Loucy (cell line): ENCODE measurements around the gene ARHGAP26.

Experiments used
- H2AFZ ChIP-seq: fragments of 200-600 bp; sonication (generic); 2 replicates; pipeline ENCODE4 v1.6.0; 2016; ENCODE audit warnings: antibody characterized with exemption, mild to moderate bottlenecking, low read length, moderate library complexity
- H3F3A ChIP-seq: fragments of 200-600 bp; 2 replicates; pipeline ENCODE4 v1.6.0; 2016; ENCODE audit warnings: antibody characterized with exemption, low read depth, mild to moderate bottlenecking
- H3K27me3 ChIP-seq: fragments of 200-600 bp; sonication (generic); 2 replicates; pipeline ENCODE4 v1.6.1; 2014; ENCODE audit warnings: low read length, mild to moderate bottlenecking; ENCODE audit not compliant: insufficient read depth, poor library complexity, severe bottlenecking
- H3K36me3 ChIP-seq: fragments of 200-600 bp; sonication (generic); 2 replicates; pipeline ENCODE4 v1.6.1; 2016; ENCODE audit warnings: low read length; ENCODE audit not compliant: insufficient read depth
- H3K4me1 ChIP-seq: fragments of 200-600 bp; sonication (generic); 2 replicates; pipeline ENCODE4 v1.5.1; 2014; ENCODE audit warnings: low read length, mild to moderate bottlenecking; ENCODE audit not compliant: insufficient read depth, poor library complexity, severe bottlenecking
- H3K4me2 ChIP-seq: fragments of 200-600 bp; sonication (generic); 2 replicates; pipeline ENCODE4 v1.6.0; 2014; ENCODE audit warnings: antibody characterized with exemption, low read length, low read depth, mild to moderate bottlenecking; ENCODE audit not compliant: poor library complexity, severe bottlenecking
- H3K4me3 ChIP-seq: fragments of 200-600 bp; sonication (generic); 2 replicates; pipeline ENCODE4 v1.5.1; 2014; ENCODE audit warnings: low read length, mild to moderate bottlenecking, mixed read lengths; ENCODE audit not compliant: poor library complexity, severe bottlenecking
- H3K79me2 ChIP-seq: fragments of 200-600 bp; sonication (generic); 2 replicates; pipeline ENCODE4 v1.6.1; 2014; ENCODE audit warnings: low read length; ENCODE audit not compliant: insufficient read depth
- H3K9ac ChIP-seq: fragments of 200-600 bp; sonication (generic); 2 replicates; pipeline ENCODE4 v1.6.0; 2014; ENCODE audit warnings: mild to moderate bottlenecking, low read depth, low read length, moderate library complexity; ENCODE audit not compliant: poor library complexity, severe bottlenecking
- H3K9me2 ChIP-seq: fragments of 200-600 bp; sonication (generic); replicated peaks from 2 replicates; pipeline ENCODE4 v1.6.1; 2016; ENCODE audit warnings: low read depth, low read length, mixed read lengths
- H3K9me3 ChIP-seq: fragments of 200-600 bp; sonication (generic); 2 replicates; pipeline ENCODE4 v1.6.1; 2014; ENCODE audit warnings: mild to moderate bottlenecking, antibody characterized with exemption, low read length, low read depth; ENCODE audit not compliant: insufficient read depth
- H4K20me1 ChIP-seq: fragments of 200-600 bp; sonication (generic); 2 replicates; pipeline ENCODE4 v1.6.0; 2014; ENCODE audit warnings: antibody characterized with exemption, low read length, mild to moderate bottlenecking; ENCODE audit not compliant: insufficient read depth, poor library complexity, severe bottlenecking
- EZH2phosphoT487 ChIP-seq: fragments of 200-600 bp; IDR thresholded peaks from 2 replicates; pipeline ENCODE4 v1.6.1; 2018; ENCODE audit warnings: antibody characterized with exemption, mild to moderate bottlenecking, moderate library complexity, borderline replicate concordance
- TF ChIP-seq, protein P1 (sequence below): fragments of 200-600 bp; sonication (generic); conservative IDR thresholded peaks from 2 replicates; pipeline ENCODE4 v1.5.1; 2014; ENCODE audit warnings: mild to moderate bottlenecking, antibody characterized with exemption, low read length

The ARHGAP26 gene

DNA sequence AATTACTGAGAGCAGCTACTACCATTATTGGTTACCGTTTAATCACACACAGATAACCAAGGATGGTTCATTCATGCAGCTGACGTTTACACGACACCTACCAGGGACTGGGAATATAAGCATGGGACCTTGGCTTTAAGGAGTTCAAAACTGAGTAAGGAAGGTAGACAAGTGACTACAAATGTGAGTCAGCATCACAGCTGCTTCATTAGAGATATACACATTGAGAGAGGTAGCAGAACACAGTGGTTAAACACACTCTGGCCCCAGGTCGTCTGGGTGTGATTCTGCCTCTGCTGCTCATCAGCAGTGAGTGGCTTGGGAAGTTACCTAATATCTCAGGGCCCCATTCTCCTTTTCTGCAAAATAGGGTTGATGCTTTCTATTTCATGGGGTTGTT lies 364.7 kb downstream of the ARHGAP26 start:
- Histone ChIP-seq H3K79me2 (no peaks in the 10 kb centered on the region), H3K27me3 (no peaks in the 10 kb centered on the region), H4K20me1 (no peaks in the 10 kb centered on the region), H3K4me3 (no peak overlapping the region), H2AFZ (no peak overlapping the region), H3F3A (no peaks in the 10 kb centered on the region), H3K9me3 (no peaks in the 10 kb centered on the region), H3K9me2 (no peaks in the 10 kb centered on the region), H3K4me2 (no peak overlapping the region), H3K36me3 (peaks cover 22% of the 10 kb centered on the region; the same call in 1 of the 2 replicates), H3K4me1 (peaks cover 7% of the 10 kb centered on the region), H3K9ac (no peak overlapping the region)
- TF ChIP-seq, protein P1, sequence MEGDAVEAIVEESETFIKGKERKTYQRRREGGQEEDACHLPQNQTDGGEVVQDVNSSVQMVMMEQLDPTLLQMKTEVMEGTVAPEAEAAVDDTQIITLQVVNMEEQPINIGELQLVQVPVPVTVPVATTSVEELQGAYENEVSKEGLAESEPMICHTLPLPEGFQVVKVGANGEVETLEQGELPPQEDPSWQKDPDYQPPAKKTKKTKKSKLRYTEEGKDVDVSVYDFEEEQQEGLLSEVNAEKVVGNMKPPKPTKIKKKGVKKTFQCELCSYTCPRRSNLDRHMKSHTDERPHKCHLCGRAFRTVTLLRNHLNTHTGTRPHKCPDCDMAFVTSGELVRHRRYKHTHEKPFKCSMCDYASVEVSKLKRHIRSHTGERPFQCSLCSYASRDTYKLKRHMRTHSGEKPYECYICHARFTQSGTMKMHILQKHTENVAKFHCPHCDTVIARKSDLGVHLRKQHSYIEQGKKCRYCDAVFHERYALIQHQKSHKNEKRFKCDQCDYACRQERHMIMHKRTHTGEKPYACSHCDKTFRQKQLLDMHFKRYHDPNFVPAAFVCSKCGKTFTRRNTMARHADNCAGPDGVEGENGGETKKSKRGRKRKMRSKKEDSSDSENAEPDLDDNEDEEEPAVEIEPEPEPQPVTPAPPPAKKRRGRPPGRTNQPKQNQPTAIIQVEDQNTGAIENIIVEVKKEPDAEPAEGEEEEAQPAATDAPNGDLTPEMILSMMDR = no peak
- no peak for TF ChIP-seq EZH2phosphoT487

DNA sequence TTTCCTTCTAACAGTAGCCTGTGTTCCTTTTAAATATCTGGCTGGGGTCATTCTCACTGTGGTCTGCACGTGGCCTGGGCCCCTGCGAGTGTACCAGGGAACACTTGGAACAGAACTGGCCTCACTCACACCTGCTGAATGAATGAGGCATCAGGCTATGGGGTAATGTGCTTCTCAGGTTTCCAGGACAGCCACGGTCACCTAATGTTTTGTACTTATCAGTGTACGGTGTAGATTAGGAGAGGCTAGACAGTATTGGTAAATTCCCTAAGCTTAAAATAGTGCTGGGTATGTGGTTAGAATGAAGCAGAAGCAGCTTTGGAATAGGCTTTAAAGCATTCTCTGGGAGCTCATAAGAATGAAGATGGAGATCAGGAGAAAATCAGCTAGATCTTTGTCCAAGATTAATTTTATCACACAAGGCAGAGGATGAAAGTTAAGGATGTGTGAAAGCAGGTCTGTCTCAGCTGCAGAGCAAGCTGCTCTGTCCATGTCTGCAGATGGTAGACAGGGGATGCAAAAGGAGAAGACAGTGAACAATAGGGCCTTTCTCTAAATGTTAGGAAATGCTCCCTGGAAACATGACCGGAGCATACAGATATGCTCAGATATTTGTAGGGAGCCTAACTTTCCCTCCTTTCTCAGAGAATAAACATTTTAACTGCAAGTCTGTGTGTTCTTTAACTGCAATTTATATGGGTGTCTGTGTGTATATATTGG lies 365.8 kb downstream of the ARHGAP26 start:
- Histone ChIP-seq H3F3A (no peaks in the 10 kb centered on the region), H2AFZ (no peak overlapping the region), H3K9ac (no peak overlapping the region), H3K4me1 (peaks cover 4% of the 10 kb centered on the region), H3K9me2 (no peaks in the 10 kb centered on the region), H3K36me3 (peaks cover 26% of the 10 kb centered on the region; the same call in 1 of the 2 replicates), H3K9me3 (no peaks in the 10 kb centered on the region), H3K79me2 (no peaks in the 10 kb centered on the region), H3K4me3 (no peak overlapping the region), H3K27me3 (no peaks in the 10 kb centered on the region), H4K20me1 (no peaks in the 10 kb centered on the region), H3K4me2 (no peak overlapping the region)
- no peak for TF ChIP-seq EZH2phosphoT487
- TF ChIP-seq, protein P1 = no peak

DNA sequence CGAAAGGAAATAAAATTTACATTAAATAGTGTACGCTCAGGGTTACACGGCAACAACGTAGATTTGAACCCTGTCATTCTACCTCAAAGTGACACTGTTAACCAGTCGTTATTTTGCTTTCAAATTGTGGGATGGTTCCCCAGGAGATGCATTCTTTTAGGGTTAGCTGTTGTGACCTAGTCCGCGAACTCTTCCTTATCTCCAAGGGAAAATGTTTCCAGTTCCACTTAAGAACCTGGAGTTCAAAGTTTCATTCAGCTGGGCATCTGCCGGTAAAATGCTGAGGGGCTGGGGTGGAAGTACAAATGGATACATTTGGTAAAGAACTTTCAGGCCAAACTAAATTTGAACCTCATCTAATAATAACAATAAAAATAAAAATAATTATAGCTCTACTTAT lies 368.7 kb downstream of the ARHGAP26 start:
- Histone ChIP-seq H4K20me1 (no peaks in the 10 kb centered on the region), H3K9me3 (no peaks in the 10 kb centered on the region), H3K9me2 (no peaks in the 10 kb centered on the region), H3K4me3 (no peak overlapping the region), H3K79me2 (no peaks in the 10 kb centered on the region), H3K4me2 (no peak overlapping the region), H3F3A (no peaks in the 10 kb centered on the region), H3K4me1 (no peaks in the 10 kb centered on the region), H3K27me3 (no peaks in the 10 kb centered on the region), H3K36me3 (peaks cover 25% of the 10 kb centered on the region; the same call in 1 of the 2 replicates), H2AFZ (no peak overlapping the region), H3K9ac (no peak overlapping the region)
- no peak for TF ChIP-seq EZH2phosphoT487
- TF ChIP-seq, protein P1 = no peak
